ENCODE results near the gene LAS1L. TPM values are rescaled to one million over a fixed set of nuclear protein-coding genes. Genes with fewer than 3 reads are reported as not detected.

The LAS1L gene
- total and polyA plus RNA-seq, 8 donors, result 1.4 to 23.7 (median 18.8) TPM

DNA sequence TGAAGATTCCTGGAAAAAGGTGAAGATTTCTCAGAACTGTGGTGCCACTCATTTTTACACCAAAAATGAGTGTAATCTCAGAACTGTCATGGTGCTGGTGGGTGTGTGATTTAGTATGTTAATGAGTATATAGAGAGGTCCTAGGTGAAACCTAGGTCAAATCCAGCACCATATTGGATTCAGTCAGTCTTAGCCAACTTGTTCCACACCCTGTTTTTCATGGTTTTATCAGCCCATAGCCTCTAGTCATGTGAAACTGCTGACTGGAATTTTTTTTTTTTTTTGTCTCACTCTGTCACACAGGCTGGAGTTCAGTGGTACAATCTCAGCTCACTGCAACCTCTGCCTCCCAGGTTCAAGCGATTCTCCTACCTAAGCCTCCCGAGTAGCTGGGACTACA, 58.0 kb downstream of the LAS1L start:
- WGBS, 5 donors, result 75 to 94% (median 78%) methylated on average over 2 of the region's 2 CpGs
- no peak for DNase-seq
- Histone ChIP-seq H3K9me3 (peaks cover 0 to 8% (median 4%) of the 10 kb centered on the region in 4 donors), H3K27ac (no peak overlapping the region), H3K4me1 (no peaks in the 10 kb centered on the region), H3K4me3 (no peak overlapping the region), H3K36me3 (no peaks in the 10 kb centered on the region), H3K27me3 (no peaks in the 10 kb centered on the region)
- TF ChIP-seq CTCF (IDR thresholded peaks at IDR 0.05) (no peak), POLR2A (IDR thresholded peaks at IDR 0.05) (no peak), POLR2AphosphoS5 (IDR thresholded peaks at IDR 0.05) (no peak), EP300 (IDR thresholded peaks at IDR 0.05) (no peak)
- intact Hi-C loops (cut with DNase I; ENCODE audit: low total_unique reads), result no loop called here

GRCh38 chrX:65463550-65463949, 71.0 kb downstream of the LAS1L start:
- Histone ChIP-seq H3K9me3 (peaks cover 0 to 16% (median 6%) of the 10 kb centered on the region in 4 donors), H3K4me3 (no peak overlapping the region), H3K4me1 (no peaks in the 10 kb centered on the region), H3K27me3 (no peaks in the 10 kb centered on the region), H3K36me3 (no peaks in the 10 kb centered on the region), H3K27ac (no peak overlapping the region)
- TF ChIP-seq POLR2AphosphoS5 (IDR thresholded peaks at IDR 0.05), result no peak
- no peak for TF ChIP-seq EP300 (IDR thresholded peaks at IDR 0.05)
- TF ChIP-seq POLR2A (IDR thresholded peaks at IDR 0.05), result no peak
- no peak for TF ChIP-seq CTCF (IDR thresholded peaks at IDR 0.05)
- DNase-seq, result no peak
- 13 to 45% (median 31%) methylated on average over 4 of the region's 4 CpGs for WGBS, 5 donors
- intact Hi-C loops (cut with DNase I; ENCODE audit: low total_unique reads), result no loop called here

Other genes starting within 250 kb of the LAS1L start
- gene MSN, start 132.9 kb upstream of the LAS1L start, total RNA-seq, result 10 to 100 TPM; 60.3 to 90.2 (median 82.1) TPM
- 10 to 100 TPM; 50.0 to 86.9 (median 60.0) TPM for gene MSN, start 132.9 kb upstream of the LAS1L start, polyA plus RNA-seq